Tibial nerve (tissue), 4 donors: ENCODE measurements around the gene EDN1. TPM values are rescaled to one million over a fixed set of nuclear protein-coding genes. Genes with fewer than 3 reads are reported as not detected.

ENCODE experiments used
- DNase-seq, 2 donors: peaks; one replicate each; pipeline ENCODE4 v3.0.0-alpha.2; 2019; ENCODE audit warnings: low spot score in 2 of 2
- H3K27ac ChIP-seq, 4 donors: fragments of 200-600 bp; sonication (generic) in 3 of 4; one replicate each; pipeline ENCODE4 v1.5.1; 2017 to 2019; ENCODE audit warnings: mild to moderate bottlenecking in 1 of 4
- H3K27me3 ChIP-seq, 2 donors: fragments of 200-600 bp; sonication (generic) in 1 of 2; one replicate each; pipeline versions ENCODE4 v1.5.1 to v1.6.0; 2017 to 2019
- H3K36me3 ChIP-seq, 3 donors: fragments of 200-600 bp; sonication (generic); one replicate each; pipeline ENCODE4 v1.5.1; 2018 to 2019
- H3K4me1 ChIP-seq, 4 donors: fragments of 200-600 bp; sonication (generic) in 3 of 4; one replicate each; pipeline ENCODE4 v1.5.1; 2017 to 2019
- H3K4me3 ChIP-seq, 4 donors: fragments of 200-600 bp; sonication (generic) in 3 of 4; one replicate each; pipeline ENCODE4 v1.5.1; 2017 to 2019; ENCODE audit warnings: mild to moderate bottlenecking in 1 of 4, moderate library complexity in 1 of 4
- H3K9me3 ChIP-seq, 4 donors: fragments of 200-600 bp; sonication (generic) in 3 of 4; one replicate each; pipeline ENCODE4 v1.5.1; 2017 to 2019
- CTCF ChIP-seq, 5 experiments: fragments of 200-600 bp in 3 of 5; fragments of 450-650 bp in 2 of 5; sonication (generic) in 3 of 5; IDR thresholded peaks; one replicate each; pipeline ENCODE4 v1.5.1; 2016 to 2019; ENCODE audit warnings: antibody characterized with exemption in 5 of 5, mild to moderate bottlenecking in 3 of 5, moderate library complexity in 2 of 5
- EP300 ChIP-seq, 2 donors: sonication (generic); formaldehyde crosslinking; IDR thresholded peaks; one replicate each; pipeline ENCODE4 v1.6.1; 2017; ENCODE audit warnings: antibody characterized with exemption in 2 of 2, mild to moderate bottlenecking in 1 of 2
- POLR2A ChIP-seq, 2 donors: fragments of 450-650 bp; IDR thresholded peaks; one replicate each; pipeline ENCODE4 v1.6.1; 2017; ENCODE audit warnings: antibody characterized with exemption in 2 of 2, mild to moderate bottlenecking in 2 of 2, moderate library complexity in 2 of 2
- whole genome bisulfite sequencing, 2 donors: methylation state at CpG; one replicate each; pipeline ENCODE4 v1.1.5; 2018; 5-methylcytosine and 5-hydroxymethylcytosine counted together
- small RNA-seq: library from RNA; depleted of rRNA; stranded (forward); fragments of <200 nt; gene quantifications from one replicate; pipeline ENCODE3, GENCODE V24; 2016
- total RNA-seq, 4 donors: library from RNA; depleted of rRNA; stranded (reverse); fragments of >200 nt; gene quantifications; one replicate each; pipeline ENCODE4 v1.1.0, GENCODE V29; 2016

The EDN1 gene
- total RNA-seq, 4 donors from 2014 or later = 18.2 to 48.8 (median 38.3) TPM

GRCh38 chr6:12345694-12346058, 55.5 kb downstream of the EDN1 start:
- Histone ChIP-seq H3K36me3 (no peaks in the 10 kb centered on the region), H3K27me3 (peaks cover 0 to 4% of the 10 kb centered on the region in 2 donors), H3K9me3 (peaks cover 0 to 2% (median 0%) of the 10 kb centered on the region in 4 donors), H3K4me3 (no peak overlapping the region), H3K27ac (no peak overlapping the region), H3K4me1 (no peaks in the 10 kb centered on the region)
- DNase-seq = no peak
- 65 to 80% methylated on average over 5 of the region's 5 CpGs for WGBS, 2 donors
- TF ChIP-seq POLR2A (IDR thresholded peaks at IDR 0.05) (no peak), EP300 (IDR thresholded peaks at IDR 0.05) (no peak), CTCF (IDR thresholded peaks at IDR 0.05) (no peak)

Small RNA genes within 50 kb of the gene (small RNA-seq; reads per million reads assigned to genes)
- not detected for gene SUMO2P12
